ENCODE results near the gene ABCG4.
"Not testable (repeated sequence)": the region's sequence is repeated elsewhere in the genome, so short reads cannot be mapped to it uniquely, and the experiment has no call there.

ABCG4 gene

GRCh38 chr11:119154178-119154577 lies 5.3 kb downstream of the ABCG4 start:
- DNase-seq (ENCODE audit: low read depth in 2 of 2), result no peak

- no peak for DNase-seq (ENCODE audit: low read depth in 2 of 2)
Measured at GRCh38 chr11:119155733-119156492, 7.1 kb downstream of the ABCG4 start.

- no peak for DNase-seq (ENCODE audit: low read depth in 2 of 2)
Measured at GRCh38 chr11:119156496-119156895, 7.6 kb downstream of the ABCG4 start.

- DNase-seq (ENCODE audit: low read depth in 2 of 2), result no peak
Measured at GRCh38 chr11:119157063-119157462, 8.2 kb downstream of the ABCG4 start.

DNA sequence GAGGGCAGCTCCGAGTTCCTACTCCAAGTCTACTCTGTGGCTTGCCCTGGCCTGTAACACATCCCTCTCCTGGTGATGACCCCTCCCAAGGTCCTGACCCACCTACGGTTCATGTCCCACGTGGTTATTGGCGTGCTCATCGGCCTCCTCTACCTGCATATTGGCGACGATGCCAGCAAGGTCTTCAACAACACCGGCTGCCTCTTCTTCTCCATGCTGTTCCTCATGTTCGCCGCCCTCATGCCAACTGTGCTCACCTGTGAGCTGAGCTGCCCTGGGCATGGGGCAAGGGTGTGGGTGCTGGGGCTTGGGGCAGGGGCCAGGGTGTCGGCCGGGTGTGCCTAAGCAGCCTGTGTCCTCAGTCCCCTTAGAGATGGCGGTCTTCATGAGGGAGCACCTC lies 9.6 kb downstream of the ABCG4 start:
- DNase-seq (ENCODE audit: low read depth in 2 of 2), result no peak

DNA sequence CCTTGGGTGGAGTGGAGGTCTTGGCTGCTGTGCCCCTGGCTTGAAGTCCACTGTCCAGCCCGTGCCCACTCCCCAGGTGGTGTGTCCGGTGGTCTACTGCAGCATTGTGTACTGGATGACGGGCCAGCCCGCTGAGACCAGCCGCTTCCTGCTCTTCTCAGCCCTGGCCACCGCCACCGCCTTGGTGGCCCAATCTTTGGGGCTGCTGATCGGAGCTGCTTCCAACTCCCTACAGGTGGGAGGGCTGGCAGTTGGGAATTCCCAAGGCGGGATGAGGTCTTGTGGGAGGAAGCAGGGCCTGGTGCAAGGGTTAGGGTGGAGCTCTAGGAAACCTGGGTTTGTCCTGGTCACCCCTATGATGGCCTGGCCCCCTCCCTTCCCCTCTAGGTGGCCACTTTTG lies 11.3 kb downstream of the ABCG4 start:
- no peak for DNase-seq (ENCODE audit: low read depth in 2 of 2)

DNA sequence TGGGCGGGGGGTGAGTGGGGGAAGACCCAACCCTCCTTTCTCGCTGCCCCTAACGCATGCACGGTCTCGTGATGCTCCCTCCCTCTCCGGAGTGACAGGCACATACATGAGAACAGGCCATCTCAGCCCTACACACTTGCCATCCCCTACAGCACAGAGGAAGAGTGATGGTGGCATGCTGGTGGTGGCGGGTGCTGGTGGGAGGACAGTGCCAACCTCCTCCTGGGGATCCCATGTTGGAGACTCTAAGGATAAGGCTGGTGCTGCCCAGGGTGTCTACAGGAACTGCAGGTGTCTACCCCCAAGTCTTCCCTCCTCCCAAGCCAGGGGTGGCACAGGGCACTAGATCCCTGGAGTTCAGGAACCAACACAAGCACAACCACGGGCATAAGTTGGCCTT lies 13.0 kb downstream of the ABCG4 start:
- no peak for DNase-seq (ENCODE audit: low read depth in 2 of 2)

DNA sequence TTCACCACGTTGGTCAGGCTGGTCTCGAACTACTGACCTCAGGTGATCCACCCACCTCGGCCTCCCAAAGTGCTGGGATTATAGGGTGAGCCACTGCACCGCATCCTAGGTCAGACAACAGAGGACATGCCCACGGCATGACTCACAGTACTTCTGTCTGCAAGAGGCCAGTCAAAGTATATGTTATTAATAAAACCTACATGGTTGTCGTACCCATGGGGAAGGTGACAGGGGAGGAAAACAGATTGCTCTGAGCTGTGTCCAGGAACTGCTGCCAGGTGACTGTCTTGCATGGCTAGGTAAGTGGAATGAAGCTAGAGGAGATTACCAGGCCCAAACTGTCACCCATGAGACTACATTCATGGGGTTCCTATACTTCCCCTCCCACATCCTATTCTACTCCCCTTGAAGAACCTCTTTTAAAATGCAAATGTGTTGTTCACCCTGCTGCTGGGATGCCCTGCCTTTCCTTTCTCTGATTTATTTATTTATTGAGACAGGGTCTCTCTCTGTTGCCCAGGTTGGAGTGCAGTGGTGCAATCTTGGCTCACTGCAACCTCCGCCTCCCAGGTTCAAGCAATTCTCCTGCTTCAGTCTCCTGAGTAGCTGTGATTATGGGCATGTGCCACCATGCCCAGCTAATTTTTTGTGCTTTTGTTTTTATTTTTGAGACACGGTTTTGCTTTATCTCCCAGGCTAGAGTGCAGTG lies 17.7 kb downstream of the ABCG4 start:
- no peak for DNase-seq (ENCODE audit: low read depth in 2 of 2)

- DNase-seq (ENCODE audit: low read depth in 2 of 2), result not testable (repeated sequence)
Measured at GRCh38 chr11:119167077-119167458, 18.2 kb downstream of the ABCG4 start.

- DNase-seq (ENCODE audit: low read depth in 2 of 2), result no peak
Measured at GRCh38 chr11:119167933-119168332, 19.1 kb downstream of the ABCG4 start.

GRCh38 chr11:119168471-119169281 lies 19.8 kb downstream of the ABCG4 start, which contains the start of gene NLRX1:
NLRX1 (plus strand) TSS chr11:119168725; CDS start chr11:119171404, 2,679 bp downstream.
- peak; percentile 62 to 64 for DNase-seq (ENCODE audit: low read depth in 2 of 2)

GRCh38 chr11:119169282-119169719 lies 20.4 kb downstream of the ABCG4 start:
- DNase-seq (ENCODE audit: low read depth in 2 of 2), result no peak

DNA sequence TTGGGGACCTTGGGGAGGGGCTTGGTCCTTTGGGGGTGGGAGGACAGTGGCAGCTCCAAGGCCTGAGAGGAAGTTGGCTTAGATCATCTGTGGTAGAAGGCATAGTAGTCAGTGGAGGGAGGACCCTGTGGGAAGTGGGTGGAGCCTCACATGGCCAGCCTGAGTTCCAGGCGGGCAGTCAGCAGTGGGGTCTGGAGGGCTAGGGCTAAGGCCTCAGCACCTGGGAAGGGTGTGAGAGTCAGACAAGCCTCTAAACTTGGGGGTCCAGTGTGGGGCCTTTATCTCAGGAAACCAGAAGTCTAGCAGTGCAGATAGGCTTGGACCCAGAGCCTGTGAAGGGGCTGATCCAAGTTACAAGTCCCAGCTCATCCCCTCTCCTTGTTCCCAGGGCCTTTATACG lies 23.7 kb downstream of the ABCG4 start:
- no peak for DNase-seq (ENCODE audit: low read depth in 2 of 2)

DNA sequence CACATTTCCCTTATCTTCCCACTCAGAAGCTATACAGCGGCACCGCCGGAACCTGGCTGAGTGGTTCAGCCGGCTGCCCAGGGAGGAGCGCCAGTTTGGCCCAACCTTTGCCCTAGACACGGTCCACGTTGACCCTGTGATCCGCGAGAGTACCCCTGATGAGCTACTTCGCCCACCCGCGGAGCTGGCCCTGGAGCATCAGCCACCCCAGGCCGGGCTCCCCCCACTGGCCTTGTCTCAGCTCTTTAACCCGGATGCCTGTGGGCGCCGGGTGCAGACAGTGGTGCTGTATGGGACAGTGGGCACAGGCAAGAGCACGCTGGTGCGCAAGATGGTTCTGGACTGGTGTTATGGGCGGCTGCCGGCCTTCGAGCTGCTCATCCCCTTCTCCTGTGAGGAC lies 24.6 kb downstream of the ABCG4 start:
- no peak for DNase-seq (ENCODE audit: low read depth in 2 of 2)

DNA sequence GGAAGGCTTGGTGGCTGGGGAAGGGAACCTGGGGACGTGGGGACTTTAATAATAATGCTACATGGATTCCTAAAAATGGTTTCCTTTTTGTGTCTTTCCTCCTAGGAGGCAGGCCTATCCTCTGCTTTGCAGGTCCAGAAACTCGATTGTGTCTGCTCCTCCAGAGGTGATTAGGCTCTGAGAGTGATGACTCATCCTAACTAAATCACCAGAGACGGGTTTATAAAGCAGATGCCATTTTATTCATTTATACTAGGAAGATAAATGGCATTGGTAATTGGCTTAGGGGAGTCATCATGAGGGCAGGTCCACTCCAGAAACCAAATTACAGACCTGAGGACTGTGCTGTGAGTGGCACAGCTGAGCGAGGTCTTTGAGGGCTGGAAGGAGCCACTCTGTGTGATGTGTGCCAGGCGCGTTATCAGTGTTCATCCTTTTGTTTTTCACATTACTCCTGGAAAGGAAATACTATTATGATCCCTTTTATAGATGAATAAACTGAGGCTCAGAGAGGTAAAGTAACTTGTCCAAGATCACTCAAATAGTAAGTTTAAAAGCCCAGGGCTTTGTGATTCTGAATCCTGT lies 26.7 kb downstream of the ABCG4 start:
- DNase-seq (ENCODE audit: low read depth in 2 of 2), result no peak

DNA sequence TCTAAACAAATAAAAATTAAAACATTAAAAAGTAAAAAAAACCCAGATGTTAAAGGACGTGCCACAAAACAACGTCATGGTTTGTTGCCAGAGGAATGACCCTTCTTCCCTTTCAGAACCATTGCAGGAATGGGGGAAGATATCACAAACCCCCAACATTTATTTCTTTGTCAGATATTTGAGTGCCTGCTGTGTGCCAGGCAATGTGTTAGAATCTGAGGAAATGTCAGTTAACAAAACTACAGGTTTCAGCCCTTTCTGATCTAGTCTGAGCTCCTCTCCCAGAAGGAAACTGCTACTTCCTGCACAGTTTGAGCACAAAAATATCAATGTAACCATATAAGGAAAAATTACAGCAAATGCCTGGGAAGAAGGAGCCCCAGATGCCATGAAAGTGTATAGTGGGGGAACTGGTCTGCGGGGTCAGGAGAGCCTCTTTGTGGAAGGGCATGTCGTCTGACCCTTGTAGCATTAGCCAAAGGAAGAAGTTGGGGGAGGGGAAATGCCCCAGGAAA lies 29.4 kb downstream of the ABCG4 start:
- no peak for DNase-seq (ENCODE audit: low read depth in 2 of 2)

- no peak for DNase-seq (ENCODE audit: low read depth in 2 of 2)
Measured at GRCh38 chr11:119179342-119179741, 30.5 kb downstream of the ABCG4 start.

DNA sequence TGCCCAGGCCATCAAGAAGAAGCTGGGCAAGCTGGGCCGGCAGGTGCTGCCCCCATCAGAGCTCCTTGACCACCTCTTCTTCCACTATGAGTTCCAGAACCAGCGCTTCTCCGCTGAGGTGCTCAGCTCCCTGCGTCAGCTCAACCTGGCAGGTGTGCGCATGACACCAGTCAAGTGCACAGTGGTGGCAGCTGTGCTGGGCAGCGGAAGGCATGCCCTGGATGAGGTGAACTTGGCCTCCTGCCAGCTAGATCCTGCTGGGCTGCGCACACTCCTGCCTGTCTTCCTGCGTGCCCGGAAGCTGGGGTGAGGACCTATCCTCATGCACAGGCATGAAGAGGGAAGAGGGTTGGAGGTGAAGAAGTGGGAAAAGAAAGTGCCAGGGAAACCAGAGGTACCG lies 31.1 kb downstream of the ABCG4 start:
- no peak for DNase-seq (ENCODE audit: low read depth in 2 of 2)

DNA sequence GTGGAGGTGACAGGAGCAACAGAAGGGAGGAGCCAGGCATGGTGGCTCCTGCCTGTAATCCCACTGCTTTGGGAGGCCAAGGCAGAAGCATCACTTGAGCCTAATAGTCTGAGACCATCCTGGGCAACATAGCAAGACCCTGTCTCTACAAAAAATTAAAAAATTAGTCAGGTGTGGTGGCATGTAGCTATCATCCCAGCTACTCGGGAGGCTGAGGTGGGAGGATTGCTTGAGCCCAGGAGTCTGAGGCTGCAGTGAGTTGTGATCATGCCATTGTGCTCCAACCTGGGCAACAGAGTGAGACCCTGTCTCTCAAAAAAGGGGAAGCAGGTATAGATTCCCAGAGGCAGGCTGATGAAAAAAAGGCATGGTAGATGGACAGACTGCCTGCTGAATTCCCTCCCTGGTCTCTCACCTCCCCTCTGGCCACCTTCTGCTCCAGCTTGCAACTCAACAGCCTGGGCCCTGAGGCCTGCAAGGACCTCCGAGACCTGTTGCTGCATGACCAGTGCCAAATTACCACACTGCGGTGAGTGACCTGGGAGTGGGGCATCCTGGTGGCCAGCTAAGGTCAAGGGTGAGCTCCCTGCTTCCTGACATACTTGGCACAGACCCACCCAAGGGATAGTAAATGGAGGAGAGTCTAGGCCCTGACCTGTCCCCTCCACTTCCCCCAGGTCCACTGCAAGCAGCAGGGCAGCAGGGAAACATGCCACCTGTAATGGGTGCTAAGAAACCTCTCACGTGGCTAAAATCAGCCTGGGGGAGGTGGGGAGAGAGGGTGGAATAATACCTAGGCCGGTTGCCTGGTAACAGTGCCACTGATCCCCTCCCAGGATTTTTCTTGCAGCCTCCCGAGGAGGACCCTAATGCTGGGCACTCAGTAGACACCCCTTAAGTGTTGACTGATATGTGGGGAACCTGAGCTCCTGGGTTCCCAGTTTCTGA lies 32.2 kb downstream of the ABCG4 start:
- no peak for DNase-seq (ENCODE audit: low read depth in 2 of 2)

DNA sequence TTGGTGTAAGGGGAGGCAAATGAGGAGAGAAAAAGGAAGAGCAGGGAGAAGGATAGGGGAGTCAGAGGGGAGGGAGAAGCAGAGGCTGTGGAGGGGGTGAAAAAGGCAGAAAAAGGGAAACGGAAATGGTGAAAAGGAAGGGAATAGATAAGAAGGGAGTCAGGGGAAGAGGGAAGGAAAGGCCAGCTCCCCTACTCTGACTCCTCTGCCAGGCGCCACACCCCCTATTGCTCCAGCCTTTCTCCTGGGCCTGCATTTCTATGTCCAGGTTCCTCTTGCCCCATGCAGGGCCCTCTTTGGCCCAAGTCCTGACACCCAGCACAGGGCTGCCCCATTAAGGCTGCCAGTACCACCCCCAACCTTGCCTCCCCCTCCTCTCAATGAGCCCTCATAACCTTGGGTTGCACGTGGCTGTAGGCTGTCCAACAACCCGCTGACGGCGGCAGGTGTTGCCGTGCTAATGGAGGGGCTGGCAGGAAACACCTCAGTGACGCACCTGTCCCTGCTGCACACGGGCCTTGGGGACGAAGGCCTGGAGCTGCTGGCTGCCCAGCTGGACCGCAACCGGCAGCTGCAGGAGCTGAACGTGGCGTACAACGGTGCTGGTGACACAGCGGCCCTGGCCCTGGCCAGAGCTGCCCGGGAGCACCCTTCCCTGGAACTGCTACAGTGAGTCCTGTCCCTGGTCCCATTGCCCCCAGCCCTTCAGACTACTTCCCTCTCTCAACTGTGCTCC lies 33.0 kb downstream of the ABCG4 start:
- DNase-seq (ENCODE audit: low read depth in 2 of 2), result no peak

Measured in activated CD8-positive, alpha-beta memory T cell treated with anti-CD3 and anti-CD28 coated beads for 4 hours (primary cell).